H1 (cell line): ENCODE data around the gene MTARC1. TPM values are rescaled to one million over a fixed set of nuclear protein-coding genes. Genes with fewer than 3 reads are reported as not detected.

ENCODE experiments used
- CTCF ChIA-PET: fragments of 300-600 bp; sonication (Branson Sonifier 250); formaldehyde crosslinking; loops from one replicate; lab custom pipeline; 2021; ENCODE audit not compliant: partially characterized antibody; lab: Charles Lee
- POLR2A ChIA-PET: fragments of 300-600 bp; sonication (Branson Sonifier 250); formaldehyde crosslinking; loops from one replicate; lab custom pipeline; 2021; ENCODE audit warnings: inconsistent platforms; ENCODE audit not compliant: partially characterized antibody; lab: Charles Lee
- DNase-seq, 2 experiments: peaks; one replicate each; pipeline versions ENCODE4 v3.0.0 to v3.0.0-alpha.2; 2010 to 2022; ENCODE audit warnings: low spot score in 2 of 2, low read depth in 1 of 2, mixed read lengths in 1 of 2
- FAIRE-seq: peaks from 2 replicates; lab custom pipeline; 2011; peaks lifted over from hg19 to GRCh38; lab: Jason Lieb, UNC
- H2AFZ ChIP-seq: 2 replicates; pipeline ENCODE4 v1.8.1; 2012; ENCODE audit warnings: low read length, inconsistent platforms
- H2AK5ac ChIP-seq: 2 replicates; pipeline ENCODE4 v1.6.1; 2013; ENCODE audit warnings: low read depth, low read length
- H2BK120ac ChIP-seq: replicated peaks from 2 replicates; pipeline ENCODE3; 2013; ENCODE audit warnings: low read depth, low read length, inconsistent platforms
- H2BK12ac ChIP-seq: 2 replicates; pipeline ENCODE4 v1.6.1; 2013; ENCODE audit warnings: low read depth, low read length
- H2BK15ac ChIP-seq: 2 replicates; pipeline ENCODE4 v1.6.1; 2013; ENCODE audit warnings: low read length
- H2BK20ac ChIP-seq: 2 replicates; pipeline ENCODE4 v1.6.1; 2013; ENCODE audit warnings: low read length
- H2BK5ac ChIP-seq: 2 replicates; pipeline ENCODE4 v1.6.1; 2013; ENCODE audit warnings: low read depth, low read length
- H3K14ac ChIP-seq: 2 replicates; pipeline ENCODE4 v1.6.1; 2013; ENCODE audit warnings: inconsistent platforms; ENCODE audit not compliant: insufficient read length
- H3K18ac ChIP-seq: 2 replicates; pipeline ENCODE4 v1.6.1; 2013; ENCODE audit warnings: low read length; ENCODE audit errors: extremely low read depth
- H3K23ac ChIP-seq: 2 replicates; pipeline ENCODE4 v1.6.1; 2013; ENCODE audit warnings: inconsistent platforms; ENCODE audit not compliant: insufficient read length
- H3K23me2 ChIP-seq: 2 replicates; pipeline ENCODE4 v1.6.1; 2013; ENCODE audit warnings: low read depth, low read length
- H3K27ac ChIP-seq: 2 replicates; pipeline ENCODE4 v1.6.1; 2011; ENCODE audit warnings: low read depth, low read length, inconsistent platforms
- H3K27me3 ChIP-seq, 4 experiments: replicated peaks in 1 of 4; 1 replicate in 1 of 4; 2 replicates in 3 of 4; pipeline versions ENCODE4 v1.6.1 to v1.8.1; 2011 to 2013; ENCODE audit warnings: low read length in 3 of 4, mild to moderate bottlenecking in 3 of 4, inconsistent platforms in 2 of 4, mixed read lengths in 2 of 4, moderate library complexity in 1 of 4; ENCODE audit not compliant: control insufficient read depth in 3 of 4, insufficient read depth in 3 of 4; ENCODE audit errors: extremely low read depth in 1 of 4
- H3K36me3 ChIP-seq, 4 experiments: 2 replicates each; pipeline versions ENCODE4 v1.6.1 to v1.8.1; 2011 to 2013; ENCODE audit warnings: mild to moderate bottlenecking in 4 of 4, low read length in 3 of 4, moderate library complexity in 2 of 4, control low read depth in 1 of 4, inconsistent platforms in 1 of 4; ENCODE audit not compliant: insufficient read depth in 4 of 4, control insufficient read depth in 2 of 4
- H3K4ac ChIP-seq: replicated peaks from 2 replicates; pipeline ENCODE3; 2013; ENCODE audit warnings: low read length, low read depth, mixed read lengths, inconsistent platforms; ENCODE audit not compliant: insufficient read length
- H3K4me1 ChIP-seq, 4 experiments: replicated peaks in 1 of 4; 1 replicate in 1 of 4; 2 replicates in 3 of 4; pipeline versions ENCODE4 v1.6.1 to v1.8.1; 2011 to 2013; ENCODE audit warnings: low read length in 3 of 4, inconsistent platforms in 2 of 4, mixed read lengths in 1 of 4; ENCODE audit not compliant: insufficient read depth in 4 of 4, control insufficient read depth in 3 of 4
- H3K4me2 ChIP-seq, 2 experiments: 2 replicates each; pipeline versions ENCODE4 v1.6.1 to v1.8.1; 2011 to 2013; ENCODE audit warnings: low read depth in 2 of 2, low read length in 2 of 2, control low read depth in 1 of 2, inconsistent platforms in 1 of 2, mild to moderate bottlenecking in 1 of 2; ENCODE audit not compliant: insufficient read depth in 1 of 2
- H3K4me3 ChIP-seq, 4 experiments: fragments of 200-600, 300-600 bp in 1 of 4; sonication (generic), shearing (Covaris generic), sonication (Bioruptor Twin) in 1 of 4; 2 replicates each; pipeline versions ENCODE4 v1.5.1 to v1.8.1; 2011 to 2016; ENCODE audit warnings: low read length in 4 of 4, low read depth in 3 of 4, control low read depth in 2 of 4, inconsistent platforms in 2 of 4, mild to moderate bottlenecking in 2 of 4, mixed read lengths in 1 of 4, moderate library complexity in 1 of 4; ENCODE audit not compliant: insufficient read depth in 2 of 4; ENCODE audit errors: extremely low read depth in 1 of 4
- H3K56ac ChIP-seq: replicated peaks from 2 replicates; pipeline ENCODE3; 2013; ENCODE audit warnings: low read depth, mild to moderate bottlenecking, mixed read lengths, low read length, inconsistent platforms; ENCODE audit not compliant: insufficient read length
- H3K79me1 ChIP-seq: 2 replicates; pipeline ENCODE4 v1.6.1; 2013; ENCODE audit warnings: low read depth, low read length, control low read depth
- H3K79me2 ChIP-seq, 2 experiments: 2 replicates each; pipeline versions ENCODE4 v1.6.1 to v1.8.1; 2012 to 2013; ENCODE audit warnings: low read length in 2 of 2, mild to moderate bottlenecking in 2 of 2, inconsistent platforms in 1 of 2; ENCODE audit not compliant: insufficient read depth in 2 of 2, control insufficient read depth in 1 of 2
- H3K9ac ChIP-seq, 4 experiments: replicated peaks in 1 of 4; 1 replicate in 1 of 4; 2 replicates in 3 of 4; pipeline versions ENCODE4 v1.6.1 to v1.8.1; 2011 to 2013; ENCODE audit warnings: low read depth in 3 of 4, low read length in 3 of 4, control low read depth in 2 of 4, mild to moderate bottlenecking in 2 of 4, moderate library complexity in 2 of 4, inconsistent platforms in 1 of 4; ENCODE audit errors: extremely low read depth in 1 of 4
- H3K9me3 ChIP-seq, 2 experiments: 2 replicates each; pipeline versions ENCODE4 v1.6.1 to v1.8.1; 2012 to 2013; ENCODE audit warnings: mild to moderate bottlenecking in 2 of 2, moderate library complexity in 2 of 2, control low read depth in 1 of 2, inconsistent platforms in 1 of 2, low read depth in 1 of 2, low read length in 1 of 2, mixed read lengths in 1 of 2; ENCODE audit not compliant: insufficient read depth in 2 of 2
- H4K20me1 ChIP-seq, 2 experiments: replicated peaks in 1 of 2; 2 replicates each; pipeline versions ENCODE3 to v1.8.1; 2011 to 2013; ENCODE audit warnings: inconsistent platforms in 2 of 2, low read length in 2 of 2, mild to moderate bottlenecking in 1 of 2; ENCODE audit not compliant: insufficient read depth in 2 of 2, control insufficient read depth in 1 of 2
- H4K5ac ChIP-seq: 2 replicates; pipeline ENCODE4 v1.6.1; 2013; ENCODE audit warnings: low read length, low read depth, mixed read lengths, inconsistent platforms; ENCODE audit not compliant: insufficient read length
- H4K8ac ChIP-seq: 2 replicates; pipeline ENCODE4 v1.8.0; 2013; ENCODE audit warnings: mild to moderate bottlenecking, moderate library complexity, low read length, inconsistent platforms; ENCODE audit not compliant: insufficient read depth; ENCODE audit errors: extremely low read depth
- H4K91ac ChIP-seq: replicated peaks from 2 replicates; pipeline ENCODE3; 2013; ENCODE audit warnings: low read length, mixed read lengths, inconsistent platforms; ENCODE audit not compliant: insufficient read length
- CHD2 ChIP-seq: IDR thresholded peaks from 2 replicates; pipeline ENCODE4 v1.6.1; 2012; ENCODE audit warnings: low read length, improper control_type of control experiment
- CTBP2 ChIP-seq: IDR thresholded peaks from 2 replicates; pipeline ENCODE4 v1.7.0; 2011; ENCODE audit warnings: borderline replicate concordance, mild to moderate bottlenecking, moderate library complexity, mixed read lengths, low read length; ENCODE audit not compliant: insufficient read depth, insufficient read length
- FOSL1 ChIP-seq: IDR thresholded peaks from 2 replicates; pipeline ENCODE4 v1.6.1; 2011; ENCODE audit warnings: mild to moderate bottlenecking, low read depth, low read length, moderate library complexity; ENCODE audit not compliant: insufficient read depth
- MAFK ChIP-seq: IDR thresholded peaks from 2 replicates; pipeline ENCODE4 v1.6.1; 2012; ENCODE audit warnings: low read depth, mild to moderate bottlenecking, improper control_type of control experiment, low read length
- NANOG ChIP-seq: IDR thresholded peaks from 2 replicates; pipeline ENCODE4 v1.6.1; 2011; ENCODE audit warnings: low read length, low read depth, mild to moderate bottlenecking, inconsistent platforms; ENCODE audit not compliant: insufficient read depth, poor library complexity, severe bottlenecking
- RNF2 ChIP-seq: fragments of 200-900, 300-1000 bp; sonication (generic); IDR thresholded peaks from 2 replicates; pipeline ENCODE4 v1.7.1; 2016; ENCODE audit warnings: borderline replicate concordance, low read depth, mild to moderate bottlenecking, antibody characterized with exemption, low read length; ENCODE audit not compliant: poor library complexity, severe bottlenecking; ENCODE audit errors: missing control alignments
- SAP30 ChIP-seq: fragments of 300-600 bp; sonication (generic); IDR thresholded peaks from 2 replicates; pipeline ENCODE4 v1.7.1; 2012; ENCODE audit warnings: low read length, moderate library complexity, mild to moderate bottlenecking, inconsistent platforms; ENCODE audit not compliant: insufficient read depth, insufficient replicate concordance
- SUZ12 ChIP-seq: fragments of 200-600 bp; sonication (generic); IDR thresholded peaks from 2 replicates; pipeline ENCODE4 v1.6.1; 2012; ENCODE audit warnings: mild to moderate bottlenecking, inconsistent platforms, low read length, moderate library complexity, mixed read lengths
- TCF12 ChIP-seq: IDR thresholded peaks from 2 replicates; pipeline ENCODE4 v1.6.1; 2011; ENCODE audit warnings: low read depth, mild to moderate bottlenecking, low read length
- WGBS, 2 experiments: shearing (Covaris generic) in 1 of 2; methylation state at CpG; one replicate each; pipeline versions ENCODE4 v1.1.6 to v1.1.7; 2013 to 2015; ENCODE audit warnings: low lambda C conversion rate in 2 of 2, mixed read lengths in 2 of 2, inconsistent platforms in 1 of 2, low coverage in 1 of 2, missing lambda C conversion rate in 1 of 2; ENCODE audit not compliant: insufficient replicate concordance in 2 of 2, insufficient coverage in 1 of 2, insufficient read length in 1 of 2; ENCODE audit errors: extremely low coverage in 1 of 2, missing lambda C conversion rate in 1 of 2; 5-methylcytosine and 5-hydroxymethylcytosine counted together
- polyA plus RNA-seq, 7 experiments: library from polyadenylated mRNA; depleted of rRNA in 3 of 7; stranded (reverse) in 5 of 7; unstranded in 2 of 7; fragments of >200 nt in 5 of 7; fragments of 200-250 nt in 2 of 7; gene quantifications; 1 replicate in 5 of 7; 2 replicates in 1 of 7; 4 replicates in 1 of 7; pipeline versions ENCODE4 v1.2.1 to v1.2.3, GENCODE V29; 2011 to 2013; ENCODE audit warnings: missing spikeins in 2 of 7, mixed read lengths in 2 of 7
- total RNA-seq: library from RNA; stranded (reverse); fragmentation: NEBNext Ultra II Directional; extraction: Animal tissue kit (Norgen Biotek cat#: 25700); gene quantifications from 2 replicates; pipeline ENCODE4 v1.2.1, GENCODE V29; 2021
- TF ChIP-seq, protein P1 (sequence below): IDR thresholded peaks from 2 replicates; pipeline ENCODE4 v1.6.1; 2012; ENCODE audit warnings: inconsistent platforms

The MTARC1 gene
- total and polyA plus RNA-seq, 2 of the 8 experiments (the other 6 are each of a cell fraction or from before 2014, with no cell fraction given), result 17.2 to 46.2 TPM

- Histone ChIP-seq H3K23me2 (no peaks in the 10 kb centered on the region; the same call in 1 of the 2 replicates), H3K4ac (no peak overlapping the region), H2AFZ (no peak overlapping the region), H2BK12ac (no peak overlapping the region), H3K27ac (no peak overlapping the region), H2BK15ac (no peak overlapping the region), H3K9ac (no peak overlapping the region), H3K18ac (no peak overlapping the region), H4K20me1 (no peaks in the 10 kb centered on the region), H3K56ac (no peak overlapping the region), H3K27me3 (no peaks in the 10 kb centered on the region), H3K4me2 (no peak overlapping the region), H2BK120ac (no peak overlapping the region), H3K79me1 (no peaks in the 10 kb centered on the region), H2BK20ac (no peak overlapping the region), H4K8ac (no peak overlapping the region), H2BK5ac (no peak overlapping the region), H3K9me3 (no peaks in the 10 kb centered on the region), H3K14ac (no peak overlapping the region), H3K4me3 (no peak overlapping the region), H3K4me1 (no peaks in the 10 kb centered on the region; a peak in 1 of 7 replicates), H2AK5ac (no peak overlapping the region), H3K79me2 (no peaks in the 10 kb centered on the region), H4K91ac (no peak overlapping the region), H4K5ac (no peak overlapping the region), H3K23ac (no peak overlapping the region), H3K36me3 (no peaks in the 10 kb centered on the region)
- POLR2A ChIA-PET, result no interaction called here
- no peak for FAIRE-seq
- CTCF ChIA-PET, result interaction anchor here (0.9 to 4.2 kb wide), 3 partner anchors 11 to 77 kb away, joined by 3 to 26 read pairs (median 4); partner anchors contain the start of gene MTARC2
- WGBS, 2 experiments, result 87% methylated on average over 6 of the region's 6 CpGs; no CpG with 5 or more reads in 1 of the 2 experiments
- DNase-seq, result no peak
- TF ChIP-seq SAP30 (no peak), CTBP2 (no peak), CHD2 (no peak), TCF12 (no peak), MAFK (no peak), NANOG (no peak), FOSL1 (no peak), SUZ12 (no peak), RNF2 (no peak)
- TF ChIP-seq, protein P1, sequence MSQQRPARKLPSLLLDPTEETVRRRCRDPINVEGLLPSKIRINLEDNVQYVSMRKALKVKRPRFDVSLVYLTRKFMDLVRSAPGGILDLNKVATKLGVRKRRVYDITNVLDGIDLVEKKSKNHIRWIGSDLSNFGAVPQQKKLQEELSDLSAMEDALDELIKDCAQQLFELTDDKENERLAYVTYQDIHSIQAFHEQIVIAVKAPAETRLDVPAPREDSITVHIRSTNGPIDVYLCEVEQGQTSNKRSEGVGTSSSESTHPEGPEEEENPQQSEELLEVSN, result no peak
Observed at GRCh38 chr1:220825819-220826551, 39.3 kb downstream of the MTARC1 start.
